HG03521 (cell line): ENCODE measurements around the gene ARHGAP9.

Experiments
- ATAC-seq: cut with Tn5 transposase; IDR thresholded peaks from one replicate; pipeline ENCODE4 v1.9.1; 2021; ENCODE audit warnings: mild to moderate bottlenecking, moderate library complexity; ENCODE audit not compliant: unreplicated experiment

ARHGAP9 gene

GRCh38 chr12:57479376-57480115 is at the start of gene ARHGAP9:
TSS of gene ARHGAP9 (minus strand) at chr12:57479866. CDS start at chr12:57479406, 460 bp downstream.
- ATAC-seq: peak; percentile 47

- no peak for ATAC-seq
These were observed 49.3 kb upstream of the ARHGAP9 start for GRCh38 chr12:57528831-57529555.

- ATAC-seq: no peak
These were observed 48.5 kb upstream of the ARHGAP9 start for GRCh38 chr12:57528176-57528575.

GRCh38 chr12:57527184-57527583 is 47.5 kb upstream of the ARHGAP9 start:
- ATAC-seq: no peak

GRCh38 chr12:57526477-57527126 is 46.9 kb upstream of the ARHGAP9 start:
- no peak for ATAC-seq

GRCh38 chr12:57525615-57526383 is 46.1 kb upstream of the ARHGAP9 start:
- ATAC-seq: no peak

GRCh38 chr12:57524814-57525614 is 45.3 kb upstream of the ARHGAP9 start:
- no peak for ATAC-seq

GRCh38 chr12:57523706-57524614 is 44.3 kb upstream of the ARHGAP9 start:
- no peak for ATAC-seq

GRCh38 chr12:57522887-57523705 is 43.4 kb upstream of the ARHGAP9 start:
- no peak for ATAC-seq

GRCh38 chr12:57522011-57522886 is 42.6 kb upstream of the ARHGAP9 start, which contains the start of gene MBD6:
TSS of gene MBD6 (plus strand) at chr12:57522824. CDS start at chr12:57524304, 1,480 bp downstream.
- peak; percentile 33 for ATAC-seq

GRCh38 chr12:57521525-57522010 is 41.9 kb upstream of the ARHGAP9 start:
- ATAC-seq: no peak

GRCh38 chr12:57520053-57520818 is 40.6 kb upstream of the ARHGAP9 start, which contains the start of gene DDIT3:
TSS of gene DDIT3 (minus strand) at chr12:57520514. CDS start at chr12:57517406, 3,108 bp downstream.
- ATAC-seq: peak; percentile 69

- peak; percentile 2 for ATAC-seq
These were observed 40.1 kb upstream of the ARHGAP9 start for GRCh38 chr12:57519796-57520052.

- ATAC-seq: no peak
These were observed 39.5 kb upstream of the ARHGAP9 start for GRCh38 chr12:57518920-57519795.

GRCh38 chr12:57518176-57518919 is 38.7 kb upstream of the ARHGAP9 start:
- no peak for ATAC-seq
